GM12872 (cell line): ENCODE measurements around the gene SLC26A9.

Experiments
- CTCF ChIP-seq: IDR thresholded peaks from 3 replicates; pipeline ENCODE4 v1.5.1; 2011; ENCODE audit warnings: low read depth, mild to moderate bottlenecking, low read length, moderate library complexity; ENCODE audit not compliant: insufficient read depth

SLC26A9 gene

GRCh38 chr1:205923651-205924459 lies 19.4 kb downstream of the SLC26A9 start:
- TF ChIP-seq CTCF: no peak

GRCh38 chr1:205922806-205923205 lies 20.4 kb downstream of the SLC26A9 start:
- no peak for TF ChIP-seq CTCF

- no peak for TF ChIP-seq CTCF
These were observed 20.9 kb downstream of the SLC26A9 start for GRCh38 chr1:205922314-205922713.

- no peak for TF ChIP-seq CTCF
These were observed 21.7 kb downstream of the SLC26A9 start for GRCh38 chr1:205921570-205921909.

GRCh38 chr1:205920861-205921569 lies 22.2 kb downstream of the SLC26A9 start:
- TF ChIP-seq CTCF: no peak

GRCh38 chr1:205920159-205920558 lies 23.1 kb downstream of the SLC26A9 start:
- no peak for TF ChIP-seq CTCF

GRCh38 chr1:205918955-205919746 lies 24.1 kb downstream of the SLC26A9 start:
- peak; percentile 94 for TF ChIP-seq CTCF
